Astrocyte (in vitro differentiated cells and primary cell): ENCODE results near the gene NPAS3.

Source experiments
- CTCF ChIP-seq: IDR thresholded peaks from 2 replicates; pipeline ENCODE4 v1.5.1; 2011; ENCODE audit warnings: low read depth, mild to moderate bottlenecking, inconsistent platforms, low read length, moderate library complexity; ENCODE audit not compliant: insufficient read depth
- EZH2 ChIP-seq: IDR thresholded peaks from 2 replicates; pipeline ENCODE4 v1.6.1; 2012; ENCODE audit warnings: mild to moderate bottlenecking, low read length, inconsistent platforms; ENCODE audit not compliant: insufficient read depth

GRCh38 chr14:33851366-33851765, 912.7 kb downstream of the NPAS3 start:
- no peak for TF ChIP-seq EZH2
- no peak for TF ChIP-seq CTCF
